Raji (cell line): Measurements from ENCODE around the gene RAD51C.

Experiments used
- POLR2A ChIP-seq: IDR thresholded peaks from 2 replicates; pipeline ENCODE4 v1.6.1; 2011; ENCODE audit warnings: low read depth, low read length, control low read depth; ENCODE audit not compliant: insufficient read depth

Gene RAD51C

DNA sequence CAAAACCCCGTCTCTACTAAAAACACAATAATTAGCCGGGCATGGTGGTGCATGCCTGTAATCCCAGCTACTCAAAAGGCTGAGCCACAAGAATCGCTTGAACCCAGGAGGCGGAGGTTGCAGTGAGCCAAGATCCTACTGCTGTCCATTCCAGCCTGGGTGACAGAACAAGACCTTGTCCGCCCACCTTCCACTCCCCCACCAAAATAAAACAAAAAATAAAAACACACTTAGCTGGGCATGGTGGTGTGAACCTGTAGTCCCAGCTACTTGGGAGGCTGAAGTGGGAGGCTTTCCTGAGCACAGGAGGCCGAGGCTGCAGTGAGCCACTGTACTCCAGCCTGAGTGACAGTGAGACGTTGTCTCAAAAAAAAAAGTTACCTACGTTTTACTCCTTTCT is 66.5 kb downstream of the RAD51C start:
- TF ChIP-seq POLR2A = no peak

DNA sequence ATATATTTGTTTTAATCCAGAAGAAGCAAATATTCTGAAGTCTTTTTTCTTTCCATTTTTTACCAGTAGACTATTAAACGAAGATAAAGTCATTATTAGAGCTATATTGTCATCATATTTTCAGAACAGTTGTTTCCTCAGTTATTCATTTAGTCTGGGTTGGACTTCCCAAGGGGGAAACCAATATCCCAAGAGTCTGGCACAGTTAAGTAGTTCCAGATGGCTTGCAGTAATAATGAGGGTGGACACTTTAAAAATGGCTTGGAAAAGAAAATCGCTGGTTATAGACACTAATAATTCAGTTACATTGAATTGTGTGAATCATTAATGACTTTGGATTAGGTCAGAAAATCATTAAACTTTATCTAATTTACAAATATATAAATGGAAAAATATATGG is 67.1 kb downstream of the RAD51C start:
- TF ChIP-seq POLR2A = no peak

DNA sequence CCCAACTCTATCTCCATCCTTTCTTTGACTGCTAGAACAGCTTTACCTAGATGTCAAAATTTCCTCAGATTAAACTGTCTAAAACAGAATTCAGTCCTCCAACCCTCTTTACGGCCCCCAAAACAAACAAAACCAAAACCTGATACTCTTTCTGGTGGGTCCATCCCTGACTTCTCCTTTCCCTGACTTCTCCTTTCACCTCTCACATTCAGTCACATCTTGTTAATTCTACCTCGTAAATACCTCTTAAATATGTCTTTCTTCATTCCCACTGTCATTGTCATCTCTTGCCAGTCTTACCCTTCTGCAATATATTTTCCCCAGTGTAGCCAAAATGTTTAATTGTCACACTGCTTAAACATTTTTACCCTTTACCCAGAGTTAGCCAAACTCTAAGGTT is 67.8 kb downstream of the RAD51C start:
- TF ChIP-seq POLR2A = no peak

DNA sequence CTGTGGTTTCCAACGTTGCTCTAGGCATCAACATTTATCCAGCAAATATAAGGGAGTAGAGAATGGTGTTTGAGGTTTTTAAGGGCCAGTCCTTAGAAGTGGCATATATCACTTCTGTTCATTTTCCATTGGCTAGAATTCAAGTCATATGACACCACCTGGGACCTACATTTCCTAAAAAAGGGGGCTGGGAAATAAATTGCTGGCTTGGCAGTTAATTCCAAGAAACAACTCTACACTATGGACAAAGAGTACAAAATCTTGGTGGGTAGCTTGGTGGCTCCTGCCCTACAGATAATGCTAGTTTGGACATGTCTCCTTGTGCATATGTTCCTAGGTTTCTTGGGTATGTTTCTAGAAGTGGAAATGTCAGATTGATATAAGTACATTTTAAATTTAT is 70.9 kb downstream of the RAD51C start:
- TF ChIP-seq POLR2A = no peak

DNA sequence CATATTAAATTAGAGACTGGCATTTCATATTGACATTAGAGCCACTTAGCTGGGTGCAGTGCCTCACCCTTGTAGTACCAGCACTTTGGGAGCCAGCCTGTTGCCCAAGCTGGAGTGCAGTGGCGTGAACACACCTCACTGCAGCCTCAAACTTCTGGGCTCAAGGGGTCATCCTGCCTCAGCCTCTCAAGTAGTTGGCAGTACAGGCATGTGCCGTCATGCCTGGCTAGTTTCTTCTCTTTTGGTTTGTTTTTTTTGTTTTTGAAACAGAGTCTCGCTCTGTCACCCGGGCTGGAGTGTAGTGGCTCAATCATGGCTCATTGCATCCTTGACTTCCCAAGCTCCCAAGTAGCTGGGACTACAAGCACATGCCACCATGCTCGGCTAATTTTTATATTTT is 72.0 kb downstream of the RAD51C start:
- no peak for TF ChIP-seq POLR2A

DNA sequence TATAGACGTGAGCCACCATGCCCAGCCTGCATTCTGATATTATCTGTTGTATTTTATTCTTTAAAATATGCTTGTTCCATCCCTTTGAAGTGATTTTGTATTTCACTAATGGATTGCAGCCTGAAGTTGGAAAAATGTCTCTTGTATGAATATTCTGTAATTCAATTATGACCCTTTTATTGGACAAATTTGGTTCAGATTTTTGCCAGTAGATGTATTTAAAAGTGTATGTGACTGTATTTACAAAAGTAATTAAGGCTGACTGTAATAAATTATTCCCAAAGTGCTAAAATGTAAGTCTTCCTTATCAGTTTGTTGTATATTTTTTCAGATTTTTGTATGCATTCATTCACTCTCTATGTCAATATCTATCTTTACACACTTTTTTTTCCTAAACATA is 87.0 kb downstream of the RAD51C start:
- no peak for TF ChIP-seq POLR2A

DNA sequence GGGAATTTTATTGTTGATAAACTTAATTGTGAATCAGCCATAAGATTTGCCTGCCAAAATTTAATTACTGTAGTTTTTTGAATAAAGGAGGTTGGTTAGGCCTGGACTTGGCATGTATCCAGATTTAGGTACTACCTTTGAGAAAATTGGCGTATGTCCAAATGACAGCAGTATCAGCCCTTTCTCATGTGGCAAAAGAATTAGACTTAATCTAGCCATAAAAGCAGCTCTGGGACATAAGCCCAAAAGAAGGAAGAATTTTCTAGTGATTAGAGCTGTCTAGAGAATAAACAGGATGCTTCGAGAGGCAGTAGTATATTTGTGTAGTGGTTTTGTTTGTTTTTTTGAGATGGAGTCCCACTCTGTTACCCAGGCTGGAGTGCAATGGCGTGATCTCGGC is 91.0 kb downstream of the RAD51C start:
- TF ChIP-seq POLR2A = no peak

DNA sequence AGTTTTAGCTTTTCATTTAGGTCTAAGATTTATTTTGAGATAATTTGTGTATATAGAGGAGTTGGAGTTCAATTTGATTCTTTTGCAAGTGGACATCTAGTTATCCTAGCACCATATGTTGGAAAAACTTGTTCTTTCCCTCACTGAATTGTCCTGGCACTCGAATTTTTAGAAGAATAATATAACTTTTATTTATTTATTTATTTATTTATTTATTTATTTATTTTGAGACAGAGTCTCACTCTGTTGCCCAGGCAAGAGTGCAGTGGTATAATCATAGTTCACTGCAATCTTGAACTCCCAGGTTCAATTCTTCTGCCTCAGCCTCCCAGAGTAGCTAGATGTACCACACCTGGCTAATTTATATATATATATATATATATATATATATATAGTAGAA is 92.7 kb downstream of the RAD51C start:
- no peak for TF ChIP-seq POLR2A
